HepG2 (cell line): Measurements from ENCODE around the gene MAP1LC3C. TPM values are rescaled to one million over a fixed set of nuclear protein-coding genes. Genes with fewer than 3 reads are reported as not detected.

ENCODE experiments used
- ATAC-seq: fragments of 200-7000 bp; cut with Tn5 transposase; 3 replicates; pipeline ENCODE4 v1.9.1; 2020; ENCODE audit warnings: mild to moderate bottlenecking, moderate library complexity
- BruUV-seq: library from RNA; stranded (reverse); fragments of 400-500 nt; replicated peaks from 2 replicates; lab custom pipeline; 2021; lab: Mats Ljungman, UMichigan
- CTCF ChIA-PET: fragments of 300-600 bp; formaldehyde crosslinking; extraction: SDS; loops from one replicate; lab custom pipeline; 2021; ENCODE audit warnings: low total read pairs, inconsistent platforms, low intra/inter-chr PET ratio; lab: Yijun Ruan, JAX
- POLR2A ChIA-PET: fragments of 350-600 bp; sonication (Branson Sonifier 250); formaldehyde crosslinking; loops from one replicate; lab custom pipeline; 2020; ENCODE audit warnings: antibody characterized with exemption, inconsistent platforms; lab: Yijun Ruan, JAX
- DNase-seq: peaks from one replicate; pipeline ENCODE4 v3.0.0-alpha.2; 2015; ENCODE audit warnings: low spot score
- FAIRE-seq: peaks from 3 replicates; lab custom pipeline; 2011; peaks lifted over from hg19 to GRCh38; lab: Jason Lieb, UNC
- H2AFZ ChIP-seq: one replicate; pipeline ENCODE4 v1.6.1; 2011; ENCODE audit warnings: low read length, inconsistent platforms
- H3K27ac ChIP-seq: fragments of 300-600 bp; 3 replicates; pipeline ENCODE4 v1.8.0; 2011; ENCODE audit warnings: mixed run types, mild to moderate bottlenecking, mixed read lengths, low read length, inconsistent platforms; ENCODE audit not compliant: insufficient read depth; ENCODE audit errors: extremely low read length
- H3K27me3 ChIP-seq, 2 experiments: fragments of 200-600 bp in 1 of 2; 2 replicates in 1 of 2; 3 replicates in 1 of 2; pipeline versions ENCODE4 v1.6.0 to v1.8.0; 2011; ENCODE audit warnings: low read length in 2 of 2, mild to moderate bottlenecking in 2 of 2, moderate library complexity in 2 of 2, inconsistent platforms in 1 of 2; ENCODE audit not compliant: insufficient read depth in 2 of 2, control insufficient read depth in 1 of 2
- H3K36me3 ChIP-seq, 2 experiments: fragments of 200-600 bp in 1 of 2; replicated peaks in 1 of 2; 2 replicates in 1 of 2; 3 replicates in 1 of 2; pipeline versions ENCODE4 v1.5.1 to v1.8.0; 2011; ENCODE audit warnings: low read length in 2 of 2, inconsistent platforms in 1 of 2; ENCODE audit not compliant: insufficient read depth in 2 of 2, control insufficient read depth in 1 of 2
- H3K4me1 ChIP-seq: 2 replicates; pipeline ENCODE4 v1.5.1; 2012; ENCODE audit warnings: low read length, inconsistent platforms; ENCODE audit not compliant: insufficient read depth
- H3K4me2 ChIP-seq: 2 replicates; pipeline ENCODE4 v1.6.0; 2011; ENCODE audit warnings: low read depth, low read length, inconsistent platforms
- H3K4me3 ChIP-seq, 3 experiments: fragments of 200-600 bp in 1 of 3; sonication (generic), shearing (Covaris generic) in 1 of 3; replicated peaks in 1 of 3; 2 replicates each; pipeline ENCODE4 v1.5.1; 2011 to 2016; ENCODE audit warnings: low read length in 3 of 3, inconsistent platforms in 2 of 3, low read depth in 2 of 3, mild to moderate bottlenecking in 2 of 3, control low read depth in 1 of 3, mixed read lengths in 1 of 3; ENCODE audit not compliant: insufficient read depth in 1 of 3
- H3K79me2 ChIP-seq: one replicate; pipeline ENCODE4 v1.6.1; 2011; ENCODE audit warnings: low read length, inconsistent platforms; ENCODE audit not compliant: insufficient read depth
- H3K9ac ChIP-seq: 2 replicates; pipeline ENCODE4 v1.6.0; 2011; ENCODE audit warnings: mild to moderate bottlenecking, low read depth, low read length, inconsistent platforms; ENCODE audit not compliant: insufficient read depth
- H3K9me3 ChIP-seq: 2 replicates; pipeline ENCODE4 v1.5.1; 2012; ENCODE audit warnings: mild to moderate bottlenecking, low read length
- H4K20me1 ChIP-seq: 2 replicates; pipeline ENCODE4 v1.6.0; 2011; ENCODE audit warnings: inconsistent platforms, mild to moderate bottlenecking, low read length, moderate library complexity; ENCODE audit not compliant: insufficient read depth
- CCDC6 ChIP-seq: sonication (generic); formaldehyde crosslinking; IDR thresholded peaks from 2 replicates; pipeline ENCODE4 v1.8.1; 2022; ENCODE audit warnings: mild to moderate bottlenecking, missing genetic modification reagents, moderate library complexity
- CHD4 ChIP-seq: fragments of 200-600 bp; sonication (generic); IDR thresholded peaks from 2 replicates; pipeline ENCODE4 v1.7.0; 2017; ENCODE audit warnings: mild to moderate bottlenecking, low read length, borderline replicate concordance
- ERF ChIP-seq: IDR thresholded peaks from 2 replicates; pipeline ENCODE4 v1.6.1; 2018; ENCODE audit warnings: missing biosample characterization, missing genetic modification reagents
- EZH2 ChIP-seq: conservative IDR thresholded peaks from 2 replicates; pipeline ENCODE4 v1.6.1; 2012; ENCODE audit warnings: mild to moderate bottlenecking, low read depth, low read length, moderate library complexity
- MED13 ChIP-seq: sonication (generic); formaldehyde crosslinking; IDR thresholded peaks from 2 replicates; pipeline ENCODE4 v1.5.0; 2020; ENCODE audit warnings: missing genetic modification reagents
- MZF1 ChIP-seq: sonication (generic); formaldehyde crosslinking; IDR thresholded peaks from 2 replicates; pipeline ENCODE4 v1.8.1; 2023; ENCODE audit warnings: mild to moderate bottlenecking, missing genetic modification reagents, borderline replicate concordance
- PHF21A ChIP-seq: sonication (generic); formaldehyde crosslinking; IDR thresholded peaks from 2 replicates; pipeline ENCODE4 v1.5.0; 2020; ENCODE audit warnings: mild to moderate bottlenecking, missing genetic modification reagents
- RBFOX2 ChIP-seq: fragments of 200-400 bp; formaldehyde crosslinking; IDR thresholded peaks from 2 replicates; pipeline ENCODE4 v1.6.1; 2017; ENCODE audit warnings: low read depth, mild to moderate bottlenecking, low read length
- RFXANK ChIP-seq: IDR thresholded peaks from 2 replicates; pipeline ENCODE4 v1.6.1; 2016
- TBP ChIP-seq: sonication (generic); formaldehyde crosslinking; IDR thresholded peaks from 2 replicates; pipeline ENCODE4 v1.5.0; 2020; ENCODE audit warnings: missing genetic modification reagents
- TCF7 ChIP-seq: sonication (generic); IDR thresholded peaks from 2 replicates; pipeline ENCODE4 v1.6.1; 2016; ENCODE audit warnings: antibody characterized with exemption, low read depth
- TEAD2 ChIP-seq: sonication (generic); formaldehyde crosslinking; IDR thresholded peaks from 2 replicates; pipeline ENCODE4 v1.9.0; 2021; ENCODE audit warnings: missing genetic modification reagents
- TOE1 ChIP-seq: sonication (generic); formaldehyde crosslinking; IDR thresholded peaks from 2 replicates; pipeline ENCODE4 v1.4.0; 2020; ENCODE audit warnings: mild to moderate bottlenecking, missing genetic modification reagents
- ZBTB7B ChIP-seq: sonication (generic); formaldehyde crosslinking; IDR thresholded peaks from 2 replicates; pipeline ENCODE4 v1.4.0; 2020; ENCODE audit warnings: missing genetic modification reagents
- ZNF543 ChIP-seq: sonication (generic); formaldehyde crosslinking; IDR thresholded peaks from 2 replicates; pipeline ENCODE4 v1.4.0; 2020; ENCODE audit warnings: mild to moderate bottlenecking, missing genetic modification reagents
- ZNF713 ChIP-seq: sonication (generic); formaldehyde crosslinking; IDR thresholded peaks from 2 replicates; pipeline ENCODE4 v1.4.0; 2020; ENCODE audit warnings: mild to moderate bottlenecking, missing genetic modification reagents
- ZNF75D ChIP-seq: sonication (generic); formaldehyde crosslinking; IDR thresholded peaks from 2 replicates; pipeline ENCODE4 v1.8.1; 2023; ENCODE audit warnings: missing genetic modification reagents, mild to moderate bottlenecking, borderline replicate concordance
- ZSCAN21 ChIP-seq: sonication (generic); formaldehyde crosslinking; IDR thresholded peaks from 2 replicates; pipeline ENCODE4 v1.8.0; 2022; ENCODE audit warnings: mild to moderate bottlenecking, missing genetic modification reagents, moderate library complexity, borderline replicate concordance
- WGBS: methylation state at CpG from one replicate; pipeline ENCODE4 v1.1.6; 2017; ENCODE audit warnings: low lambda C conversion rate; 5-methylcytosine and 5-hydroxymethylcytosine counted together
- in situ Hi-C: cut with HindIII; loops from 2 replicates; pipeline ENCODE4 v1.10.0; 2017; ENCODE audit warnings: low pct_unique_long_range_greater_than_20kb; ENCODE audit not compliant: extremely low pct_ligation_motif_present
- intact Hi-C: fragments of 100-400 bp; cut with micrococcal nuclease; formaldehyde crosslinking; loops from one replicate; pipeline ENCODE4 v1.10.0; 2022; ENCODE audit not compliant: unreplicated experiment
- polyA plus RNA-seq, 8 experiments: library from polyadenylated mRNA; depleted of rRNA in 3 of 8; stranded (reverse) in 7 of 8; unstranded in 1 of 8; fragments of >200 nt; fragmentation: Illumina TruSeq in 4 of 8; extraction: Trizol in 4 of 8; gene quantifications; 2 replicates each; pipeline versions ENCODE4 v1.2.1 to v1.2.3, GENCODE V29; 2011 to 2016; ENCODE audit warnings: low read depth in 4 of 8, missing spikeins in 1 of 8, mixed read lengths in 1 of 8; ENCODE audit not compliant: insufficient read depth in 1 of 8
- total RNA-seq, 5 experiments: library from RNA; depleted of rRNA; stranded (reverse); fragments of >200 nt; fragmentation: Illumina TruSeq; extraction: Trizol; gene quantifications; 2 replicates each; pipeline ENCODE4 v1.2.3, GENCODE V29; 2016; ENCODE audit warnings: low read depth in 1 of 5
- TF ChIP-seq, protein P1 (sequence below): sonication (generic); formaldehyde crosslinking; IDR thresholded peaks from 2 replicates; pipeline ENCODE4 v1.4.0; 2020; ENCODE audit warnings: missing genetic modification reagents, borderline replicate concordance
- TF ChIP-seq, protein P2 (sequence below): sonication (generic); formaldehyde crosslinking; IDR thresholded peaks from 2 replicates; pipeline ENCODE4 v1.4.0; 2020; ENCODE audit warnings: missing genetic modification reagents, mild to moderate bottlenecking, borderline replicate concordance

The MAP1LC3C gene
- total and polyA plus RNA-seq, 2 of the 13 experiments (the other 11 are each of a cell fraction or from before 2014, with no cell fraction given): not detected

DNA sequence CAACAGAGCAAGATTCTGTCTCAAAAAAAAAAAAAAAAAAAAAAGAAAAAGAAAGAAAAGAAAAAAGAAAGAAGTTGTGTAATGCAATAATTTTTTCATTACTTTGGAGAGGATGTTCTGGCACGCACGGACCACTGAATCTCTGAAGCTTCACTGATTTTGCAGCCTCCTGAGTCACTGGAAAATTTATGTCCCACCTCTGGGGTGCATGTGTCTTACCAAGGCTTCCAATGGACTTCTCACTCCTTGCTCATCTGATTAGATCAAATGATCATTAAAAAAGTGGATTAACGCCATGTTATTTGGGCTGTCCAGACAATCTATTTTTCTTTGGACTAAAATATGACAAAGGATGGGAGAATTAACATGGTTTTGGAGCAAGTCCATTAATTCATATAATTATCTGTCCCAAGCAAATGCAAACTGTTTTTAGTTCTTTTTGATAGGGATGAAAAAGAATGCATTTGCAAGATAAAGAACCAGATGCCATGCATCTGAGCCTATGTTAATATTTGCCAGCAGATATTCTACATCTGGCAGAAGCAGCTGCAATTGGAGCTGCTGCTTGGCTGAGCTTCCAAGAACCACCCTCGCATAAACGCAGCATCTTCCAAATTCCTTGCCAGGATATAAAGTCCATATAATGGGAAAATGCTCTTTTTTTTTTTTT lies 10.1 kb upstream of the MAP1LC3C start (continued):
- TF ChIP-seq, protein P1, sequence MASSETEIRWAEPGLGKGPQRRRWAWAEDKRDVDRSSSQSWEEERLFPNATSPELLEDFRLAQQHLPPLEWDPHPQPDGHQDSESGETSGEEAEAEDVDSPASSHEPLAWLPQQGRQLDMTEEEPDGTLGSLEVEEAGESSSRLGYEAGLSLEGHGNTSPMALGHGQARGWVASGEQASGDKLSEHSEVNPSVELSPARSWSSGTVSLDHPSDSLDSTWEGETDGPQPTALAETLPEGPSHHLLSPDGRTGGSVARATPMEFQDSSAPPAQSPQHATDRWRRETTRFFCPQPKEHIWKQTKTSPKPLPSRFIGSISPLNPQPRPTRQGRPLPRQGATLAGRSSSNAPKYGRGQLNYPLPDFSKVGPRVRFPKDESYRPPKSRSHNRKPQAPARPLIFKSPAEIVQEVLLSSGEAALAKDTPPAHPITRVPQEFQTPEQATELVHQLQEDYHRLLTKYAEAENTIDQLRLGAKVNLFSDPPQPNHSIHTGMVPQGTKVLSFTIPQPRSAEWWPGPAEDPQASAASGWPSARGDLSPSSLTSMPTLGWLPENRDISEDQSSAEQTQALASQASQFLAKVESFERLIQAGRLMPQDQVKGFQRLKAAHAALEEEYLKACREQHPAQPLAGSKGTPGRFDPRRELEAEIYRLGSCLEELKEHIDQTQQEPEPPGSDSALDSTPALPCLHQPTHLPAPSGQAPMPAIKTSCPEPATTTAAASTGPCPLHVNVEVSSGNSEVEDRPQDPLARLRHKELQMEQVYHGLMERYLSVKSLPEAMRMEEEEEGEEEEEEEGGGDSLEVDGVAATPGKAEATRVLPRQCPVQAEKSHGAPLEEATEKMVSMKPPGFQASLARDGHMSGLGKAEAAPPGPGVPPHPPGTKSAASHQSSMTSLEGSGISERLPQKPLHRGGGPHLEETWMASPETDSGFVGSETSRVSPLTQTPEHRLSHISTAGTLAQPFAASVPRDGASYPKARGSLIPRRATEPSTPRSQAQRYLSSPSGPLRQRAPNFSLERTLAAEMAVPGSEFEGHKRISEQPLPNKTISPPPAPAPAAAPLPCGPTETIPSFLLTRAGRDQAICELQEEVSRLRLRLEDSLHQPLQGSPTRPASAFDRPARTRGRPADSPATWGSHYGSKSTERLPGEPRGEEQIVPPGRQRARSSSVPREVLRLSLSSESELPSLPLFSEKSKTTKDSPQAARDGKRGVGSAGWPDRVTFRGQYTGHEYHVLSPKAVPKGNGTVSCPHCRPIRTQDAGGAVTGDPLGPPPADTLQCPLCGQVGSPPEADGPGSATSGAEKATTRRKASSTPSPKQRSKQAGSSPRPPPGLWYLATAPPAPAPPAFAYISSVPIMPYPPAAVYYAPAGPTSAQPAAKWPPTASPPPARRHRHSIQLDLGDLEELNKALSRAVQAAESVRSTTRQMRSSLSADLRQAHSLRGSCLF (CRISPR knock-in tag): no peak
- TF ChIP-seq ZNF713 (CRISPR knock-in tag): no peak
- TF ChIP-seq, protein P2, sequence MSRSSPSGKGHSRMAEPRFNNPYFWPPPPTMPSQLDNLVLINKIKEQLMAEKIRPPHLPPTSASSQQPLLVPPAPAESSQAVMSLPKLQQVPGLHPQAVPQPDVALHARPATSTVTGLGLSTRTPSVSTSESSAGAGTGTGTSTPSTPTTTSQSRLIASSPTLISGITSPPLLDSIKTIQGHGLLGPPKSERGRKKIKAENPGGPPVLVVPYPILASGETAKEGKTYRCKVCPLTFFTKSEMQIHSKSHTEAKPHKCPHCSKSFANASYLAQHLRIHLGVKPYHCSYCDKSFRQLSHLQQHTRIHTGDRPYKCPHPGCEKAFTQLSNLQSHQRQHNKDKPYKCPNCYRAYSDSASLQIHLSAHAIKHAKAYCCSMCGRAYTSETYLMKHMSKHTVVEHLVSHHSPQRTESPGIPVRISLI (CRISPR knock-in tag): no peak
- no peak for TF ChIP-seq MZF1 (CRISPR knock-in tag)

DNA sequence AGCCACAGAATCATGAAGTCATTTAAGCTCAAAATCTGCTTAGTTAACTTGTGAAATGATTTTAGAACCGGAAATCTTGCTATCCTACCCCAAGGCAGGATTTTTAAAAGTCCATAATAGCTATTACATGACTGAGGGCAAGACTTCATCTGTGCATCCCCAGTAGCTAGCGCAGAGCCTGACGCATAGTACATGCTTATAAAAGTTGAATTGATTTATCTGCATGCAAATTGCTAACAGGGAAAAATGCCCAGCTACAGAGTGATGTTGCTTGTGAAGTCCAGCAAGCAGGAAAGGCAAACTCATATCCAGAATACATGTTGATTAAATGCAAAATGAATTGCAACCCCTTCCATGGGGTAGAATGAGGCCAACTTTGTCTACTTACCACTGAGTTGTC lies 8.1 kb upstream of the MAP1LC3C start:
- no peak overlapping the region for H2AFZ ChIP-seq
- H3K36me3 ChIP-seq: no peaks in the 10 kb centered on the region
- ChIA-PET POLR2A (no interaction called here), CTCF (no interaction called here)
- ATAC-seq: no peak
- in situ Hi-C loops (no loop called here), intact Hi-C loops (no loop called here)
- H4K20me1 ChIP-seq: no peaks in the 10 kb centered on the region
- no peaks in the 10 kb centered on the region for H3K4me1 ChIP-seq
- no peak overlapping the region for H3K9ac ChIP-seq
- no peak overlapping the region for H3K4me2 ChIP-seq
- no peaks in the 10 kb centered on the region for H3K79me2 ChIP-seq
- no peak overlapping the region for H3K4me3 ChIP-seq
- no peak for DNase-seq
- no TSS peak for BruUV-seq
- peaks cover 0 to 4% of the 10 kb centered on the region in 2 experiments; a peak in 1 of 5 replicates for H3K27me3 ChIP-seq
- TF ChIP-seq ZNF543 (CRISPR knock-in tag): no peak
- TF ChIP-seq MED13 (CRISPR knock-in tag): no peak
- no peak for TF ChIP-seq ZBTB7B (CRISPR knock-in tag)
- no peak for TF ChIP-seq EZH2
- TF ChIP-seq ZNF75D (CRISPR knock-in tag): no peak
- TF ChIP-seq RBFOX2: no peak
- TF ChIP-seq CCDC6 (CRISPR knock-in tag): no peak
- TF ChIP-seq PHF21A (CRISPR knock-in tag): no peak
- TF ChIP-seq TEAD2 (CRISPR knock-in tag): no peak
- no peak for TF ChIP-seq TBP
- TF ChIP-seq CHD4: no peak
- TF ChIP-seq TOE1: no peak
- no peak for TF ChIP-seq ERF (CRISPR knock-in tag)
- no peak for TF ChIP-seq TCF7
- no peak for TF ChIP-seq ZSCAN21 (CRISPR knock-in tag)
- TF ChIP-seq RFXANK: no peak
- FAIRE-seq: no peak
- H3K27ac ChIP-seq: no peak overlapping the region
- 64% methylated on average over 3 of the region's 3 CpGs for WGBS
- no peaks in the 10 kb centered on the region for H3K9me3 ChIP-seq
